IMR-90 (cell line): ENCODE data around the gene TMEM62. TPM values are rescaled to one million over a fixed set of nuclear protein-coding genes. Genes with fewer than 3 reads are reported as not detected.
A peak's percentile ranks its signal among the peaks of the same experiment; 100 is the strongest.

Experiments
- ATAC-seq: fragments of 200-7000 bp; cut with Tn5 transposase; 2 replicates; pipeline ENCODE4 v1.9.1; 2020; ENCODE audit warnings: low read depth, mild to moderate bottlenecking, moderate library complexity
- BruUV-seq: library from RNA; stranded (reverse); fragments of 400-500 nt; replicated peaks from 2 replicates; lab custom pipeline; 2021; lab: Mats Ljungman, UMichigan
- CTCF ChIA-PET: fragments of 300-600 bp; formaldehyde crosslinking; extraction: SDS; loops from one replicate; lab custom pipeline; 2021; ENCODE audit warnings: antibody characterized with exemption; lab: Yijun Ruan, JAX
- POLR2A ChIA-PET: fragments of 300-600 bp; sonication (Branson Sonifier 250); formaldehyde crosslinking; loops from one replicate; lab custom pipeline; 2022; ENCODE audit warnings: antibody characterized with exemption; ENCODE audit not compliant: unreplicated experiment; lab: Charles Lee
- DNase-seq: peaks from one replicate; pipeline ENCODE4 v3.0.0; 2013
- H2AFZ ChIP-seq: replicated peaks from 2 replicates; pipeline ENCODE3; 2013; ENCODE audit warnings: low read length, mild to moderate bottlenecking; ENCODE audit not compliant: poor library complexity
- H2AK5ac ChIP-seq: 2 replicates; pipeline ENCODE4 v1.6.1; 2013; ENCODE audit warnings: low read depth, low read length, inconsistent platforms
- H2AK9ac ChIP-seq: replicated peaks from 2 replicates; pipeline ENCODE3; 2013; ENCODE audit warnings: mild to moderate bottlenecking, low read depth, low read length, moderate library complexity; ENCODE audit not compliant: poor library complexity
- H2BK120ac ChIP-seq: 2 replicates; pipeline ENCODE4 v1.6.1; 2013; ENCODE audit warnings: low read depth, low read length, inconsistent platforms
- H2BK15ac ChIP-seq: 3 replicates; pipeline ENCODE4 v1.6.1; 2013; ENCODE audit warnings: low read depth, low read length, inconsistent platforms
- H2BK20ac ChIP-seq: 2 replicates; pipeline ENCODE4 v1.6.1; 2013; ENCODE audit warnings: low read depth, mild to moderate bottlenecking, inconsistent platforms, low read length, moderate library complexity
- H2BK5ac ChIP-seq: 2 replicates; pipeline ENCODE4 v1.6.1; 2013; ENCODE audit warnings: mild to moderate bottlenecking, low read depth, low read length, inconsistent platforms; ENCODE audit not compliant: poor library complexity, severe bottlenecking
- H3K14ac ChIP-seq: replicated peaks from 2 replicates; pipeline ENCODE4 v1.6.1; 2013; ENCODE audit warnings: low read depth, low read length, inconsistent platforms
- H3K18ac ChIP-seq: 2 replicates; pipeline ENCODE4 v1.6.1; 2013; ENCODE audit warnings: low read depth, low read length, control low read depth
- H3K23ac ChIP-seq: 2 replicates; pipeline ENCODE4 v1.6.1; 2013; ENCODE audit warnings: low read depth, low read length, inconsistent platforms
- H3K27ac ChIP-seq: 2 replicates; pipeline ENCODE4 v1.5.1; 2013; ENCODE audit warnings: mild to moderate bottlenecking, control low read depth, low read length; ENCODE audit not compliant: insufficient read depth
- H3K27me3 ChIP-seq: 2 replicates; pipeline ENCODE4 v1.6.1; 2013; ENCODE audit warnings: low read length; ENCODE audit not compliant: control insufficient read depth, insufficient read depth
- H3K36me3 ChIP-seq: 2 replicates; pipeline ENCODE4 v1.6.1; 2013; ENCODE audit warnings: low read length, mixed read lengths; ENCODE audit not compliant: control insufficient read depth, insufficient read depth
- H3K4ac ChIP-seq: 2 replicates; pipeline ENCODE4 v1.6.1; 2013; ENCODE audit warnings: low read depth, low read length, inconsistent platforms
- H3K4me1 ChIP-seq: 2 replicates; pipeline ENCODE4 v1.6.1; 2013; ENCODE audit warnings: low read length, mixed read lengths; ENCODE audit not compliant: control insufficient read depth, insufficient read depth
- H3K4me2 ChIP-seq: 2 replicates; pipeline ENCODE4 v1.6.1; 2013; ENCODE audit warnings: low read depth, mild to moderate bottlenecking, control low read depth, low read length, moderate library complexity
- H3K4me3 ChIP-seq: 2 replicates; pipeline ENCODE4 v1.5.1; 2013; ENCODE audit warnings: low read depth, mild to moderate bottlenecking, control low read depth, low read length, moderate library complexity; ENCODE audit not compliant: insufficient read depth
- H3K56ac ChIP-seq: 2 replicates; pipeline ENCODE4 v1.6.1; 2013; ENCODE audit warnings: low read length, inconsistent platforms; ENCODE audit not compliant: insufficient read depth; ENCODE audit errors: extremely low read depth
- H3K79me1 ChIP-seq, 2 experiments: 2 replicates each; pipeline ENCODE4 v1.6.1; 2013; ENCODE audit warnings: low read length in 2 of 2, inconsistent platforms in 1 of 2, low read depth in 1 of 2
- H3K9ac ChIP-seq: 2 replicates; pipeline ENCODE4 v1.6.1; 2013; ENCODE audit warnings: low read depth, low read length, control low read depth
- H3K9me1 ChIP-seq: 2 replicates; pipeline ENCODE4 v1.6.1; 2013; ENCODE audit warnings: low read length, inconsistent platforms; ENCODE audit not compliant: insufficient read depth
- H3K9me3 ChIP-seq: 2 replicates; pipeline ENCODE4 v1.6.1; 2013; ENCODE audit warnings: low read length; ENCODE audit not compliant: control insufficient read depth, insufficient read depth
- H4K20me1 ChIP-seq: 2 replicates; pipeline ENCODE4 v1.6.1; 2013; ENCODE audit warnings: low read length, inconsistent platforms; ENCODE audit not compliant: insufficient read depth
- H4K5ac ChIP-seq: 2 replicates; pipeline ENCODE4 v1.6.1; 2013; ENCODE audit warnings: mild to moderate bottlenecking, low read depth, low read length, control low read depth
- H4K8ac ChIP-seq, 2 experiments: 2 replicates each; pipeline ENCODE4 v1.6.1; 2013; ENCODE audit warnings: low read depth in 2 of 2, low read length in 2 of 2, control low read depth in 1 of 2, inconsistent platforms in 1 of 2
- H4K91ac ChIP-seq: 2 replicates; pipeline ENCODE4 v1.6.1; 2013; ENCODE audit warnings: low read depth, low read length, inconsistent platforms; ENCODE audit not compliant: insufficient read depth
- BHLHE40 ChIP-seq: fragments of 150-350 bp; IDR thresholded peaks from 2 replicates; pipeline ENCODE4 v1.6.1; 2016; ENCODE audit warnings: mild to moderate bottlenecking, low read depth, low read length
- CHD1 ChIP-seq: IDR thresholded peaks from 2 replicates; pipeline ENCODE4 v1.6.1; 2012; ENCODE audit warnings: low read depth, low read length, improper control_type of control experiment
- FOS ChIP-seq: fragments of 150-350 bp; IDR thresholded peaks from 2 replicates; pipeline ENCODE4 v1.6.1; 2016; ENCODE audit warnings: low read depth, low read length
- MAFK ChIP-seq: IDR thresholded peaks from 2 replicates; pipeline ENCODE4 v1.6.1; 2012; ENCODE audit warnings: low read depth, low read length, improper control_type of control experiment
- MXI1 ChIP-seq: IDR thresholded peaks from 2 replicates; pipeline ENCODE4 v1.6.1; 2012; ENCODE audit warnings: low read depth, mild to moderate bottlenecking, low read length, moderate library complexity, borderline replicate concordance
- POLR2A ChIP-seq: IDR thresholded peaks from 2 replicates; pipeline ENCODE4 v1.6.1; 2012; ENCODE audit warnings: mild to moderate bottlenecking, low read depth, low read length
- RAD21 ChIP-seq: IDR thresholded peaks from 2 replicates; pipeline ENCODE4 v1.6.1; 2012; ENCODE audit warnings: low read length, improper control_type of control experiment
- SMC3 ChIP-seq: fragments of 150-350 bp; IDR thresholded peaks from 2 replicates; pipeline ENCODE4 v1.6.1; 2016; ENCODE audit warnings: low read depth, mild to moderate bottlenecking, antibody characterized with exemption, low read length, moderate library complexity
- WGBS, 2 experiments: methylation state at CpG; one replicate each; pipeline versions ENCODE4 v1.1.5 to v1.1.7; 2013; ENCODE audit warnings: missing lambda C conversion rate in 2 of 2; ENCODE audit not compliant: insufficient read length in 1 of 2; ENCODE audit errors: extremely low coverage in 2 of 2; 5-methylcytosine and 5-hydroxymethylcytosine counted together
- dilution Hi-C: fragments of 300-500 bp; cut with HindIII; formaldehyde crosslinking; loops from one replicate; pipeline ENCODE4 v1.14.3; 2018; ENCODE audit warnings: low sequenced_read_pairs; ENCODE audit not compliant: unreplicated experiment
- in situ Hi-C: fragments of 300-500 bp; cut with MboI; formaldehyde crosslinking; loops from 3 replicates; pipeline ENCODE4 v1.14.3; 2019; ENCODE audit warnings: low sequenced_read_pairs, inconsistent platforms, mixed read lengths
- intact Hi-C: fragments of 100-400 bp; cut with micrococcal nuclease; formaldehyde crosslinking; loops from 2 replicates; pipeline ENCODE4 v1.10.0; 2022
- polyA plus RNA-seq, 3 experiments: library from polyadenylated mRNA; depleted of rRNA; stranded (reverse); fragments of >200 nt; gene quantifications; 2 replicates each; pipeline ENCODE4 v1.2.3, GENCODE V29; 2012; ENCODE audit warnings: low replicate concordance in 1 of 3
- total RNA-seq: library from RNA; depleted of rRNA; stranded (reverse); fragments of >200 nt; gene quantifications from 2 replicates; pipeline ENCODE4 v1.2.3, GENCODE V29; 2012
- TF ChIP-seq, protein P1 (sequence below): fragments of 150-350 bp; IDR thresholded peaks from 2 replicates; pipeline ENCODE4 v1.6.1; 2016; ENCODE audit warnings: low read depth, mild to moderate bottlenecking, low read length, moderate library complexity, borderline replicate concordance
- TF ChIP-seq, protein P2 (sequence below): fragments of 150-350 bp; IDR thresholded peaks from 2 replicates; pipeline ENCODE4 v1.6.1; 2017; ENCODE audit warnings: mild to moderate bottlenecking, antibody characterized with exemption, low read length, low read depth

The TMEM62 gene
- total and polyA plus RNA-seq, 2 of the 4 experiments (the other 2 are of a cell fraction): 3.7 to 5.6 TPM

DNA sequence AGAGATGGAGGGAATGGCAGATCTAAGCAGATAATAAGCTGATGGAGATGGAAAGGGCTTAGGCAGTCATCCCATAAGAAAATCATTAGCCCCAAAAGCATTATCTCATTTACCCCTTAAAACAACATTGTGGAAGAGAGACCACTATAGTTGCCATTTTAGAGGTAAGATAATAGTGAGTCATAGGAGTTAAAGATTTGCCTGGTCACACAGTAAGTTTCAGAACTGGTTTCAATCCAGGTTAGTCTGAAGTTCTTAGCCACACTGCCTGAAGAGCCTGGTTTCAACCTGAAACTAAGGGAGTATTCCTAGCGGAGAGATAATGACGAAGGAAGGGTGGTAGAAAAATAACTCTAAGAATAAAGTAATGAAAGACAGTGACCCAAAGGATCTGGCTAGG, 14.6 kb upstream of the TMEM62 start:
- H3K36me3 ChIP-seq: no peaks in the 10 kb centered on the region
- no TSS peak for BruUV-seq
- H3K79me1 ChIP-seq: no peaks in the 10 kb centered on the region; a peak in 1 of 4 replicates
- dilution Hi-C loops: no loop called here
- no peak overlapping the region for H2AFZ ChIP-seq
- in situ Hi-C loops: no loop called here
- ATAC-seq (no peak), DNase-seq (no peak)
- no peaks in the 10 kb centered on the region for H3K4me1 ChIP-seq
- H3K4me3 ChIP-seq: no peak overlapping the region
- no peak overlapping the region for H4K91ac ChIP-seq
- no peak overlapping the region for H2AK9ac ChIP-seq
- intact Hi-C loops: no loop called here
- H3K9me1 ChIP-seq: no peaks in the 10 kb centered on the region
- no peak for TF ChIP-seq POLR2A
- no peak for TF ChIP-seq BHLHE40
- no peak for TF ChIP-seq FOS
- no peak for TF ChIP-seq RAD21
- TF ChIP-seq, protein P1, sequence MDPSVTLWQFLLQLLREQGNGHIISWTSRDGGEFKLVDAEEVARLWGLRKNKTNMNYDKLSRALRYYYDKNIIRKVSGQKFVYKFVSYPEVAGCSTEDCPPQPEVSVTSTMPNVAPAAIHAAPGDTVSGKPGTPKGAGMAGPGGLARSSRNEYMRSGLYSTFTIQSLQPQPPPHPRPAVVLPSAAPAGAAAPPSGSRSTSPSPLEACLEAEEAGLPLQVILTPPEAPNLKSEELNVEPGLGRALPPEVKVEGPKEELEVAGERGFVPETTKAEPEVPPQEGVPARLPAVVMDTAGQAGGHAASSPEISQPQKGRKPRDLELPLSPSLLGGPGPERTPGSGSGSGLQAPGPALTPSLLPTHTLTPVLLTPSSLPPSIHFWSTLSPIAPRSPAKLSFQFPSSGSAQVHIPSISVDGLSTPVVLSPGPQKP: no peak
- no peak for TF ChIP-seq MXI1
- TF ChIP-seq CHD1: no peak
- TF ChIP-seq MAFK: no peak
- TF ChIP-seq, protein P2, sequence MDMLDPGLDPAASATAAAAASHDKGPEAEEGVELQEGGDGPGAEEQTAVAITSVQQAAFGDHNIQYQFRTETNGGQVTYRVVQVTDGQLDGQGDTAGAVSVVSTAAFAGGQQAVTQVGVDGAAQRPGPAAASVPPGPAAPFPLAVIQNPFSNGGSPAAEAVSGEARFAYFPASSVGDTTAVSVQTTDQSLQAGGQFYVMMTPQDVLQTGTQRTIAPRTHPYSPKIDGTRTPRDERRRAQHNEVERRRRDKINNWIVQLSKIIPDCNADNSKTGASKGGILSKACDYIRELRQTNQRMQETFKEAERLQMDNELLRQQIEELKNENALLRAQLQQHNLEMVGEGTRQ: no peak
- no peak for TF ChIP-seq SMC3
- no peak overlapping the region for H2BK20ac ChIP-seq
- no peaks in the 10 kb centered on the region for H4K20me1 ChIP-seq
- no CpG with 5 or more reads among the region's 2 CpGs for WGBS, 2 experiments
- no peak overlapping the region for H2BK15ac ChIP-seq
- H4K8ac ChIP-seq: no peak overlapping the region
- no peak overlapping the region for H3K4me2 ChIP-seq
- H3K27me3 ChIP-seq: peaks cover 13% of the 10 kb centered on the region
- no peak overlapping the region for H3K4ac ChIP-seq
- no peak overlapping the region for H3K14ac ChIP-seq
- no peak overlapping the region for H4K5ac ChIP-seq
- no peak overlapping the region for H3K56ac ChIP-seq
- H3K23ac ChIP-seq: 0 out of 2 replicates have a peak overlapping the region, but pooled peaks have one; percentile 16
- H2BK120ac ChIP-seq: no peak overlapping the region
- H3K9ac ChIP-seq: no peak overlapping the region
- no peak overlapping the region for H2BK5ac ChIP-seq
- no peaks in the 10 kb centered on the region for H3K9me3 ChIP-seq
- ChIA-PET POLR2A (no interaction called here), CTCF (no interaction called here)
- H3K27ac ChIP-seq: no peak overlapping the region
- H2AK5ac ChIP-seq: no peak overlapping the region
- no peak overlapping the region for H3K18ac ChIP-seq
